Measurements from ENCODE around the gene CCDC33.

CCDC33 gene

GRCh38 chr15:74229686-74230085 lies 6.4 kb upstream of the CCDC33 start:
- no peak for DNase-seq (ENCODE audit: low spot score)

- DNase-seq (ENCODE audit: low spot score): no peak
Observed at GRCh38 chr15:74231475-74231874, 4.7 kb upstream of the CCDC33 start.

- no peak for DNase-seq (ENCODE audit: low spot score)
Observed at GRCh38 chr15:74233373-74233772, 2.8 kb upstream of the CCDC33 start.

GRCh38 chr15:74233851-74234597 lies 2.1 kb upstream of the CCDC33 start:
- no peak for DNase-seq (ENCODE audit: low spot score)

GRCh38 chr15:74234598-74234875 lies 1.6 kb upstream of the CCDC33 start:
- no peak for DNase-seq (ENCODE audit: low spot score)

GRCh38 chr15:74239051-74239705 lies 3.1 kb downstream of the CCDC33 start:
- DNase-seq (ENCODE audit: low spot score): no peak

- no peak for DNase-seq (ENCODE audit: low spot score)
Observed at GRCh38 chr15:74240002-74240568, 4.0 kb downstream of the CCDC33 start.

GRCh38 chr15:74240897-74241614 lies 4.9 kb downstream of the CCDC33 start:
- DNase-seq (ENCODE audit: low spot score): no peak

GRCh38 chr15:74242441-74243185 lies 6.5 kb downstream of the CCDC33 start:
- DNase-seq (ENCODE audit: low spot score): no peak

GRCh38 chr15:74243431-74243830 lies 7.3 kb downstream of the CCDC33 start:
- DNase-seq (ENCODE audit: low spot score): no peak

GRCh38 chr15:74244822-74245341 lies 8.8 kb downstream of the CCDC33 start:
- no peak for DNase-seq (ENCODE audit: low spot score)

GRCh38 chr15:74245342-74245931 lies 9.3 kb downstream of the CCDC33 start:
- DNase-seq (ENCODE audit: low spot score): no peak

- DNase-seq (ENCODE audit: low spot score): no peak
Observed at GRCh38 chr15:74250266-74250665, 14.1 kb downstream of the CCDC33 start.

GRCh38 chr15:74251131-74251811 lies 15.1 kb downstream of the CCDC33 start:
- DNase-seq (ENCODE audit: low spot score): no peak

- no peak for DNase-seq (ENCODE audit: low spot score)
Observed at GRCh38 chr15:74252291-74252690, 16.2 kb downstream of the CCDC33 start.

GRCh38 chr15:74252721-74253120 lies 16.6 kb downstream of the CCDC33 start:
- DNase-seq (ENCODE audit: low spot score): no peak

GRCh38 chr15:74253211-74253921 lies 17.2 kb downstream of the CCDC33 start:
- no peak for DNase-seq (ENCODE audit: low spot score)

- no peak for DNase-seq (ENCODE audit: low spot score)
Observed at GRCh38 chr15:74257105-74257504, 21.0 kb downstream of the CCDC33 start.

GRCh38 chr15:74257623-74258022 lies 21.5 kb downstream of the CCDC33 start:
- no peak for DNase-seq (ENCODE audit: low spot score)

All from hematopoietic multipotent progenitor cell treated with erythropoietin and hydrocortisone succinate and interleukin-3 and kit ligand, for 15 days (in vitro differentiated cells).